ENCODE measurements around the gene PDE8B.

The PDE8B gene

GRCh38 chr5:77398458-77398857 lies 188.0 kb downstream of the PDE8B start (continued):
- no peak for TF ChIP-seq TSHZ2 (CRISPR knock-in tag; IDR thresholded peaks at IDR 0.05)
- no peak for TF ChIP-seq ISL1 (CRISPR knock-in tag; IDR thresholded peaks at IDR 0.05)

DNA sequence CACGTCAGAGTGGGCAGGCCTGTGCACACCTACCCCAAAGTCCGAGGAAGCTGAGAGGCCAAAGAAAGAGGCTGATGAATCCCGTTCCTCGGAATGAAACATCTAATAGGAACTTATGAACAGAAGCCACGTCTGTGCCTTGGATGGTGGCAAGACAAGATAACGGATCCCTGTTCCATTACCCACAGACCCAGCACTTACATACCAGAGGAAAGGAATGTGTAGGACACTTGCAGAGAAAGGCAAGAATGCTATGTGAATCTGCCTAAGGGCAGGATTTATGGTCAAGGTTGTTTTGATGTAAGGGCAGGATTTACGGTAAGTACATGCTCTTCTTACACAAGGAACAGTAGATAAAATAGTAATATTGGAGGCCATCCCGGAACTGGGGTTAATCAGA lies 188.4 kb downstream of the PDE8B start:
- TF ChIP-seq ZNF70 (CRISPR knock-in tag; IDR thresholded peaks at IDR 0.05), result no peak
- TF ChIP-seq PPARA (CRISPR knock-in tag; IDR thresholded peaks at IDR 0.05; ENCODE audit: borderline replicate concordance), result no peak
- TF ChIP-seq, protein P1, sequence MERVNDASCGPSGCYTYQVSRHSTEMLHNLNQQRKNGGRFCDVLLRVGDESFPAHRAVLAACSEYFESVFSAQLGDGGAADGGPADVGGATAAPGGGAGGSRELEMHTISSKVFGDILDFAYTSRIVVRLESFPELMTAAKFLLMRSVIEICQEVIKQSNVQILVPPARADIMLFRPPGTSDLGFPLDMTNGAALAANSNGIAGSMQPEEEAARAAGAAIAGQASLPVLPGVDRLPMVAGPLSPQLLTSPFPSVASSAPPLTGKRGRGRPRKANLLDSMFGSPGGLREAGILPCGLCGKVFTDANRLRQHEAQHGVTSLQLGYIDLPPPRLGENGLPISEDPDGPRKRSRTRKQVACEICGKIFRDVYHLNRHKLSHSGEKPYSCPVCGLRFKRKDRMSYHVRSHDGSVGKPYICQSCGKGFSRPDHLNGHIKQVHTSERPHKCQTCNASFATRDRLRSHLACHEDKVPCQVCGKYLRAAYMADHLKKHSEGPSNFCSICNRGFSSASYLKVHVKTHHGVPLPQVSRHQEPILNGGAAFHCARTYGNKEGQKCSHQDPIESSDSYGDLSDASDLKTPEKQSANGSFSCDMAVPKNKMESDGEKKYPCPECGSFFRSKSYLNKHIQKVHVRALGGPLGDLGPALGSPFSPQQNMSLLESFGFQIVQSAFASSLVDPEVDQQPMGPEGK (CRISPR knock-in tag; IDR thresholded peaks at IDR 0.05; ENCODE audit: borderline replicate concordance), result no peak
- no peak for TF ChIP-seq ZFP30 (CRISPR knock-in tag; IDR thresholded peaks at IDR 0.05)
- no peak for ATAC-seq

DNA sequence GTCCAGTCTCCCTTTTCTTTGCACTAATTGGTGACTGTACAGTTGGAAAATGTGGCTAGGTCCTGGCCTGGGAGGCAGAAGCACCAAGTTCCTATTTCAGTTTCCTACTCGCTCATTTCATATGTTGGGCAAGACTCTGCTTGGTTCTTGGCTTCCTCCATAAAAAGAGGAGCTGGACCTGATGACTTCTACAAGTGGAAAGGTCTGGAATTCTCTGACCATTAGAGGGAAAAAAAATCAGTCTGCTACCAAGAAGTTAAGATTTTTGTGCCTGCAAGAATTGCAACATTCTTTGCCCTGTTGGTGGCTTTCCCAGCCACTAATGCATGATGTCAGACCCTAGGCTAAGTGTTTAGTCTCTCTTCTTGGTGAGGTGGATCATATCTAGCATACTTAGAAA lies 190.2 kb downstream of the PDE8B start:
- ATAC-seq, result no peak
- no peak for TF ChIP-seq CSDC2 (CRISPR knock-in tag; IDR thresholded peaks at IDR 0.05)
- TF ChIP-seq ZC3H10 (CRISPR knock-in tag; IDR thresholded peaks at IDR 0.05), result no peak
- TF ChIP-seq TCF4 (CRISPR knock-in tag; IDR thresholded peaks at IDR 0.05; ENCODE audit: borderline replicate concordance), result no peak
- TF ChIP-seq POU6F1 (CRISPR knock-in tag; IDR thresholded peaks at IDR 0.05; ENCODE audit: borderline replicate concordance, low read depth), result no peak
- 0 out of 2 replicates have a peak, but pooled peaks have one; percentile 7 for TF ChIP-seq ISL1 (CRISPR knock-in tag; IDR thresholded peaks at IDR 0.05)
- no peak for TF ChIP-seq ARNTL (CRISPR knock-in tag; IDR thresholded peaks at IDR 0.05; ENCODE audit: borderline replicate concordance, low read depth)
- no peak for TF ChIP-seq ZNF565 (CRISPR knock-in tag; conservative IDR thresholded peaks at IDR 0.05; ENCODE audit: low read depth)
- no peak for TF ChIP-seq ZNF8 (CRISPR knock-in tag; IDR thresholded peaks at IDR 0.05)

DNA sequence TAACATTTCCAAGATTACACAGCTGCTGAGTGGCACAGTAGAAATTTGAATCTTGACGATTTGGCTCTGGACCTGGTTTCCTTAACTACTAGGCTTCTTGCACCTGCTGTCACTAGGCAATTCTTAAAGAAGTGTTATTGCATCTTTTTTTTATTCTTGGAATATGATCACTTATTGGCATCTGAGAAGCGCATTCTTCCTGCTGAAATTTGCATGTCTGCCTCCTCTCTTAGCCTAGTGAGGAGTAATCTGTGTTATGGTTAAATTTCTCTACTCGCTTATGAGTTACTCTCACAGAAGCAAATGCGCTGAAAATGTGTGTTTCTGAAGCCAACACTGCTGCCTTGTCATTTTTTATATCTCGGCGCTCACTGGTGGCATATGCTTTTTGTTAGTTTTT lies 192.3 kb downstream of the PDE8B start:
- TF ChIP-seq CREB5 (CRISPR knock-in tag; IDR thresholded peaks at IDR 0.05; ENCODE audit: low read depth), result no peak
- TF ChIP-seq GLIS3 (CRISPR knock-in tag; IDR thresholded peaks at IDR 0.05), result no peak
- TF ChIP-seq TOX (CRISPR knock-in tag; IDR thresholded peaks at IDR 0.05; ENCODE audit: borderline replicate concordance), result no peak
- TF ChIP-seq RARB (CRISPR knock-in tag; IDR thresholded peaks at IDR 0.05), result no peak
- TF ChIP-seq CSDC2 (CRISPR knock-in tag; IDR thresholded peaks at IDR 0.05), result no peak
- TF ChIP-seq TSHZ2 (CRISPR knock-in tag; IDR thresholded peaks at IDR 0.05), result no peak
- TF ChIP-seq ESRRG (CRISPR knock-in tag; IDR thresholded peaks at IDR 0.05), result no peak
- no peak for TF ChIP-seq POU6F1 (CRISPR knock-in tag; IDR thresholded peaks at IDR 0.05; ENCODE audit: borderline replicate concordance, low read depth)
- no peak for TF ChIP-seq ZFP3 (CRISPR knock-in tag; IDR thresholded peaks at IDR 0.05)
- TF ChIP-seq BACH2 (CRISPR knock-in tag; IDR thresholded peaks at IDR 0.05; ENCODE audit: borderline replicate concordance), result no peak
- TF ChIP-seq PPARA (CRISPR knock-in tag; IDR thresholded peaks at IDR 0.05; ENCODE audit: borderline replicate concordance), result no peak
- ATAC-seq, result no peak
